Measurements from ENCODE around the gene TSSK6. TPM values are rescaled to one million over a fixed set of nuclear protein-coding genes. Genes with fewer than 3 reads are reported as not detected.

TSSK6 gene
- total RNA-seq, 3 donors from 2014 or later = 0.96 to 2.9 (median 2.3) TPM

DNA sequence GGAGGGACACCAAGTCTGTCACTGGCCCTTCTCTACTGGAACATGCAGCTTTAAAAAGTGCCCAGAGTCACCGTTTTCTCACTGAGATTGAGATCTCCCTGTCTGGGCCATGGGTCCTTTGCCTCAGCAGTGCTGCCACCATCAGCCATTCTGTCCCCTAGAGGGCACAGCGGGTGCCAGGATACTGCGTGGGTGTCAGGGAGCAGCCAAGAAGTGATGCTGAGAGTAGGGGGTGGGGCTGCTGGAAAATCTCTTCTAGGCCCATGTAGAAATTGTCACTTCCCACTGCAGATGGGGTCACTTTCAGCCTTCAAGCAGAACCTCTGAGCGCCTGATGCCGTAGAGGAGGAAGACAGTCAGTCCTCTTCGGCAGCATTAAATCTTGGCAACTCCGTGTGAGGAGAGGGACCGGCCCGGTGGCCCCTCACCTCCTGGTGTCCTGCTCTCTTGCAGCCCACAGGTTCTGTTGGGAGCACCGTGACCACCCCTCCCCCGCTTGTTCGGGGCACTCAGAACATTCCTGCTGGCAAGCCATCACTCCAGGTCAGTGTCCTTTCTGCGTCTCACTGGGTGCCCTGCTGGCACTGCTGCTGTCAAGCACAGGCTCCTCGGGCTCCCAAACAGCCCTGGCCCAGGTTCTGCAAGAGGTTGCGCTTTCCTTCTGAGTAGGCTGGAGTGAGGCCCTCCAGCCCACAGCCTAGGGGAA is 21.4 kb downstream of the TSSK6 start:
- Histone ChIP-seq H3K27me3 (no peaks in the 10 kb centered on the region), H3K9me3 (no peaks in the 10 kb centered on the region), H3K36me3 (peaks cover 7% of the 10 kb centered on the region), H3K4me3 (no peak overlapping the region), H3K4me1 (peaks cover under 1 to 9% of the 10 kb centered on the region in 2 donors), H3K27ac (no peak overlapping the region)
- no peak for DNase-seq (ENCODE audit: low spot score in 2 of 2)
- intact Hi-C loops (cut with DNase I; ENCODE audit: low total_unique reads) = loop anchor here (10.0 kb wide), 1 partner anchor 129 kb away; no protein-coding TSS in a partner anchor
- TF ChIP-seq POLR2AphosphoS5 (IDR thresholded peaks at IDR 0.05) (no peak), POLR2A (IDR thresholded peaks at IDR 0.05) (no peak)
- TF ChIP-seq, protein P1, sequence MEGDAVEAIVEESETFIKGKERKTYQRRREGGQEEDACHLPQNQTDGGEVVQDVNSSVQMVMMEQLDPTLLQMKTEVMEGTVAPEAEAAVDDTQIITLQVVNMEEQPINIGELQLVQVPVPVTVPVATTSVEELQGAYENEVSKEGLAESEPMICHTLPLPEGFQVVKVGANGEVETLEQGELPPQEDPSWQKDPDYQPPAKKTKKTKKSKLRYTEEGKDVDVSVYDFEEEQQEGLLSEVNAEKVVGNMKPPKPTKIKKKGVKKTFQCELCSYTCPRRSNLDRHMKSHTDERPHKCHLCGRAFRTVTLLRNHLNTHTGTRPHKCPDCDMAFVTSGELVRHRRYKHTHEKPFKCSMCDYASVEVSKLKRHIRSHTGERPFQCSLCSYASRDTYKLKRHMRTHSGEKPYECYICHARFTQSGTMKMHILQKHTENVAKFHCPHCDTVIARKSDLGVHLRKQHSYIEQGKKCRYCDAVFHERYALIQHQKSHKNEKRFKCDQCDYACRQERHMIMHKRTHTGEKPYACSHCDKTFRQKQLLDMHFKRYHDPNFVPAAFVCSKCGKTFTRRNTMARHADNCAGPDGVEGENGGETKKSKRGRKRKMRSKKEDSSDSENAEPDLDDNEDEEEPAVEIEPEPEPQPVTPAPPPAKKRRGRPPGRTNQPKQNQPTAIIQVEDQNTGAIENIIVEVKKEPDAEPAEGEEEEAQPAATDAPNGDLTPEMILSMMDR (IDR thresholded peaks at IDR 0.05) = no peak

DNA sequence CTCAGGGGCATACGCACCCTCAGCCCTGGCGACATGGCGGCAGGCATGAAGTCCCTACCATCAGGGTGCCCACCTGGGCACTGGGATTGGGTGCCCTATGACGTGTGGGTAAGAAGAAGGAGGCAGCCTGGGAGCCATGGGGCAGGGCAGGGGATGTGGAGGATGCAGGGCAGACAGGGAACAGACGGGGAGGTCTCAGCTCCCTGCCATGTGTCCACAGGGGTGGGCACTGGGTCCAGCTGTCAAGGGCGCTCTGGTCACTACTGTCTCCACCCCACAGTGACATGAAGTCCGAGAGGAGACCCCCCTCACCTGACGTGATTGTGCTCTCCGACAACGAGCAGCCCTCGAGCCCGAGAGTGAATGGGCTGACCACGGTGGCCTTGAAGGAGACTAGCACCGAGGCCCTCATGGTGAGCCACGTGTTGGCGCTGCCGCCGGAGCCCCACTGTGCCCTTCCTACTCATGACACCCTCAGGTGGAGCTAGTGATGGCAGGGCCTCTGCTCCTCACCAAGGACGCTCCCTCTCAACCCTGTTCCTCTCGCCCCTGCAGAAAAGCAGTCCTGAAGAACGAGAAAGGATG is 23.2 kb downstream of the TSSK6 start:
- Histone ChIP-seq H3K4me3 (no peak overlapping the region), H3K9me3 (no peaks in the 10 kb centered on the region), H3K36me3 (peaks cover 6% of the 10 kb centered on the region), H3K4me1 (peaks cover 9 to 12% of the 10 kb centered on the region in 2 donors), H3K27ac (no peak overlapping the region), H3K27me3 (no peaks in the 10 kb centered on the region)
- intact Hi-C loops (cut with DNase I; ENCODE audit: low total_unique reads) = loop anchor here (10.0 kb wide), 1 partner anchor 127 kb away; no protein-coding TSS in a partner anchor
- TF ChIP-seq, protein P1 (IDR thresholded peaks at IDR 0.05) = no peak
- TF ChIP-seq POLR2A (IDR thresholded peaks at IDR 0.05) = no peak
- TF ChIP-seq POLR2AphosphoS5 (IDR thresholded peaks at IDR 0.05) = no peak
- no peak for DNase-seq (ENCODE audit: low spot score in 2 of 2)

DNA sequence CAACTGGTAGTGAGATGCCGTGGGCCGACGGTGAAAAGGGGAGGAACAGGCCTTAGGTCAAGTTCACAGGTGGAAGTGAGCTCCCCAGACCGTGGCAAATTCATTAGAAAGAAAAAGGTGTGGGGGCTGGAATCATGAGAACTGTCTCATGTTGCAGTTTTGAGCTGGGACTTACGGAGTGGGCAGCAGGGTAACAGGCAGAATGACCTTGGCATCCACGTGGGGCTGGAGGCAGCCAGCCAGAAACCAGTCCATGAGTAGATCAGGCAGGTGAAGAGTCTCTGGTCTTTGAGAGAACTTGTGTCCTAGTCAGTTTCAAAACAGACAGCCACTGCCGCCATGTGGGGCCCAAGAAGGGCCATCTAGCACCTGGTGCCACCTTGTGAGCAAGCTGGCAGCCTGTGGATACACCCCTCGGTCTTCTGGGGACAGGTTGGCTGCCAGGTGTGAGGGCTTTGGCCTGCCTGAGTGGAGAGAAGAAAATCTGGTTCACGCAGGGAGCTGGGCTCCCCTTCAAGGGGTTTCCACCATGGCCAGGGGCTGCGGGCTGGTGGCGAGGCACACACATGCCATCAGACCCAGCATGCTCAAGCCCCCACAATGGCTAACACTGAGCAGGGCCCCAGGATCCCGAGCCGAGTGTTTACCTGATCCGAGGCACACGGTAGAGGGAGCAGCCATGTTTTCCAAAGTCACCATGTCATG is 23.9 kb downstream of the TSSK6 start:
- H3K9me3 ChIP-seq = no peaks in the 10 kb centered on the region
- H3K36me3 ChIP-seq = peaks cover 6% of the 10 kb centered on the region
- no peak overlapping the region for H3K4me3 ChIP-seq
- TF ChIP-seq, protein P1 (IDR thresholded peaks at IDR 0.05) = no peak
- TF ChIP-seq POLR2A (IDR thresholded peaks at IDR 0.05) (no peak), POLR2AphosphoS5 (IDR thresholded peaks at IDR 0.05) (no peak)
- H3K4me1 ChIP-seq = peaks cover 9 to 12% of the 10 kb centered on the region in 2 donors
- H3K27me3 ChIP-seq = no peaks in the 10 kb centered on the region
- intact Hi-C loops (cut with DNase I; ENCODE audit: low total_unique reads) = loop anchor here (10.0 kb wide), 1 partner anchor 127 kb away; no protein-coding TSS in a partner anchor
- H3K27ac ChIP-seq = no peak overlapping the region
- no peak for DNase-seq (ENCODE audit: low spot score in 2 of 2)

DNA sequence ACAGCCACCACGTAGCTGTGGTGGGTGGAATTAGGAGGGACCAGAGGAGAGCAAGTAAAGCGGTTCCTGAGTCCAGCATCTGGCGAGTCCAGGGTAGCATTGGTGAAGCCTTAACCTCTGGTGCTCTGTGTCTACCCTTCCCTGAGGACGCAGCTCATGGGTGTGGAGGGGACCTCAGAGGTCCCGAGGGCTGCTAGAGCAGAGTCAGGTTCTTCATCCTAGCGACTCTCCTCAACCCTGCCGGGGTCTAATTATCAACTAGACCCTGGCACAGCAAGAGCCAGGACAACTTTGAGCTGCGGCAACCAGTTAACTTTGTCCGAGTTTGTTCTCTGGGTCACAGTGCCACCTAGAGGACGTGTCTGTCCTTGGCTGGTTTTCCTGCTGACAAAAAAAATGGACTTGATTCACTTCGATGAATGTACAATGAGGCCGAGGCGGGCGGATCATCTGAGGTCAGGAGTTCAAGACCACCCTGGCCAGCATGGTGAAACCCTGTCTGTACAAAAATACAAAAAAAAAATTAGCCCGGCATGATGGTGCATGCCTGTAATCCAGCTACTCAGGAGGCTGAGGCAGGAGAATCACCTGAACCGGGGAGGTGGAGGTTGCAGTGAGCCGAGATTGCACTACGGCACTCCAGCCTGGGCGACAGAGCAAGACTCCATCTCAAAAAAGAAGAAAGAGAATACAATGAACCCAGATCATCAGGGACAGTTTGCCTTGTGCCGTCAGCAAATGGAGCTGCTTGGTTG is 25.0 kb downstream of the TSSK6 start:
- DNase-seq (ENCODE audit: low spot score in 2 of 2) = peak; percentile 70
- Histone ChIP-seq H3K9me3 (no peaks in the 10 kb centered on the region), H3K4me3 (peak overlapping the region in 2 of 3 donors; percentile 15 to 44), H3K36me3 (peaks cover 6% of the 10 kb centered on the region), H3K27me3 (no peaks in the 10 kb centered on the region), H3K4me1 (peaks cover 9 to 12% of the 10 kb centered on the region in 2 donors), H3K27ac (peak overlapping the region; percentile 77 to 87)
- TF ChIP-seq POLR2AphosphoS5 (IDR thresholded peaks at IDR 0.05) = no peak
- TF ChIP-seq, protein P1 (IDR thresholded peaks at IDR 0.05) = peak; percentile 83 to 84 (median 84)
- intact Hi-C loops (cut with DNase I; ENCODE audit: low total_unique reads) = loop anchor here (10.0 kb wide), 1 partner anchor 126 kb away; no protein-coding TSS in a partner anchor
